ENCODE results near the gene SERPINA5. TPM values are rescaled to one million over a fixed set of nuclear protein-coding genes. Genes with fewer than 3 reads are reported as not detected.

The SERPINA5 gene
- total RNA-seq, 1 experiment from 2014 or later, result 1.5 TPM

- Mint-ChIP-seq H3K4me1 (peaks cover 9% of the 10 kb centered on the region), H3K27ac (no peak overlapping the region), H3K4me3 (no peak overlapping the region), H3K27me3 (ENCODE audit: low read depth) (no peaks in the 10 kb centered on the region; the same call in 1 of the 2 replicates), H3K9me3 (peaks cover 12% of the 10 kb centered on the region), H3K36me3 (no peaks in the 10 kb centered on the region)
- ATAC-seq, result no peak
- no peak for DNase-seq (ENCODE audit: low spot score)
- CTCF ChIA-PET, result interaction anchor here (1.0 to 1.7 kb wide), 3 partner anchors 14 to 102 kb away, joined by 3 to 8 read pairs (median 5); no protein-coding TSS in a partner anchor
- TF ChIP-seq EMX1 (CRISPR knock-in tag; IDR thresholded peaks at IDR 0.05) (no peak), E2F4 (CRISPR knock-in tag; IDR thresholded peaks at IDR 0.05; ENCODE audit: borderline replicate concordance, low read depth) (no peak), IRF2 (CRISPR knock-in tag; IDR thresholded peaks at IDR 0.05; ENCODE audit: borderline replicate concordance, low read depth) (no peak), JAZF1 (CRISPR knock-in tag; IDR thresholded peaks at IDR 0.05) (no peak), ZNF219 (CRISPR knock-in tag; IDR thresholded peaks at IDR 0.05; ENCODE audit: borderline replicate concordance) (no peak)
- POLR2A ChIA-PET, result no interaction called here
Observed at GRCh38 chr14:94535506-94535905, 45.7 kb upstream of the SERPINA5 start.

DNA sequence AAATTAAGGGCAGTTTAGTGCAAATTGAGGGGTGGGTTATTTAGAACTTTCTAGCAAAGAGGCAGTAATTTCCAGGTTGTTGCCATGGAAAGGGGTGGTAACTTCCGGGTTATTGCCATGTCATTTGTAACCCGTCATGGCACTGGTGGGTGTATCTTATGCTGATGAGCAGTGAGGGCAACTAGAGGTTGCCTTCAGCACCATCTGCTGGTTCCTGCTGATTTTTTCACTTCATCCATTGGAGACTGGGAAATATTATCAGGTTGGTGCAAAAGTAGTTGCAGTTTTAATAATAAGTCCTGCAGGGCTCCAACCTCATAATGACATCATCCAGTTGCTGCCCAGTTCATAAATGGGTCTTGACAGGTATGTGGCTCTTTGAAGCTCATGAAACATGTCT is 44.4 kb upstream of the SERPINA5 start:
- TF ChIP-seq GTF2I (CRISPR knock-in tag; conservative IDR thresholded peaks at IDR 0.05) (no peak), IRF2 (CRISPR knock-in tag; IDR thresholded peaks at IDR 0.05; ENCODE audit: borderline replicate concordance, low read depth) (no peak), ARID4B (CRISPR knock-in tag; IDR thresholded peaks at IDR 0.05; ENCODE audit: borderline replicate concordance) (no peak), ZBTB21 (CRISPR knock-in tag; IDR thresholded peaks at IDR 0.05; ENCODE audit: borderline replicate concordance) (no peak), ZNF232 (CRISPR knock-in tag; IDR thresholded peaks at IDR 0.05) (no peak), MXD4 (CRISPR knock-in tag; IDR thresholded peaks at IDR 0.05; ENCODE audit: borderline replicate concordance) (no peak), GABPB1 (CRISPR knock-in tag; IDR thresholded peaks at IDR 0.05) (no peak)
- TF ChIP-seq, protein P1, sequence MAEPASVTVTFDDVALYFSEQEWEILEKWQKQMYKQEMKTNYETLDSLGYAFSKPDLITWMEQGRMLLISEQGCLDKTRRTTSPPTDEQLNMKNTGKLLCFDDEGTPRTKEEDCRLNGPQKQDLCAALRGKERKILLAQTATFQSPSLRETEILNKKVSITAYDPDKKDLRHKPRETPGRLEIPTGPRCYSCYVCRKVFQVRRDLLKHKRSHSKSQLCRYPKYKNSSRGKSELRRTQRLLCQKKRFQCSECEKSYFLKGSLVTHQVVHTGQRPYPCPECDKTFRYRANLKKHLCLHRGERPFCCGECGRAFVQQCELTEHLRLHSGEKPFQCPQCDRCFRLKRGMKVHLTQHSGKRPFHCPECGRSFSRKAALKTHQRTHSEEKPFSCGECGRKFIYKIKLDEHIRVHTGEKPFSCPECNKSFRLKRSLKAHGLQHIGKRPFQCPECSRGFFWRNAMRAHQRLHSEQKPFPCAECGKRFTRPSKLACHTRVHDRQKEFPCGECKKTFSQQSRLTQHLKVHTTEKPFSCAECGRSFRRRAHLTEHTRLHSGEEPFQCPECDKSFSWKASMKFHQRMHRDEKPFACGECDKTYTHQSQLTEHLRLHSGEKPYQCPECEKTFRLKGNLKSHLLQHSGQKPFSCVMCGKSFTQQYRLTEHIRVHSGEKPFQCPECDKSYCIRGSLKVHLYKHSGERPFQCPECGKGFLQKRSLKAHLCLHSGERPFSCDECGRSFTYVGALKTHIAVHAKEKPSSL (CRISPR knock-in tag; conservative IDR thresholded peaks at IDR 0.05), result no peak
- TF ChIP-seq, protein P2, sequence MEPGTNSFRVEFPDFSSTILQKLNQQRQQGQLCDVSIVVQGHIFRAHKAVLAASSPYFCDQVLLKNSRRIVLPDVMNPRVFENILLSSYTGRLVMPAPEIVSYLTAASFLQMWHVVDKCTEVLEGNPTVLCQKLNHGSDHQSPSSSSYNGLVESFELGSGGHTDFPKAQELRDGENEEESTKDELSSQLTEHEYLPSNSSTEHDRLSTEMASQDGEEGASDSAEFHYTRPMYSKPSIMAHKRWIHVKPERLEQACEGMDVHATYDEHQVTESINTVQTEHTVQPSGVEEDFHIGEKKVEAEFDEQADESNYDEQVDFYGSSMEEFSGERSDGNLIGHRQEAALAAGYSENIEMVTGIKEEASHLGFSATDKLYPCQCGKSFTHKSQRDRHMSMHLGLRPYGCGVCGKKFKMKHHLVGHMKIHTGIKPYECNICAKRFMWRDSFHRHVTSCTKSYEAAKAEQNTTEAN (CRISPR knock-in tag; IDR thresholded peaks at IDR 0.05), result no peak
- Mint-ChIP-seq H3K4me3 (no peak overlapping the region), H3K9me3 (peaks cover 4% of the 10 kb centered on the region), H3K27me3 (ENCODE audit: low read depth) (no peaks in the 10 kb centered on the region; the same call in 1 of the 2 replicates), H3K4me1 (peaks cover 12% of the 10 kb centered on the region), H3K36me3 (no peaks in the 10 kb centered on the region), H3K27ac (no peak overlapping the region)
- no peak for DNase-seq (ENCODE audit: low spot score)
- POLR2A ChIA-PET, result no interaction called here
- ATAC-seq, result peak; percentile 83
- CTCF ChIA-PET, result interaction anchor here (5.0 kb wide), 1 partner anchor 104 kb away, joined by 42 read pairs; no protein-coding TSS in a partner anchor

Measured in WTC11 (cell line).